GM18909 (cell line): ENCODE data around the gene SERBP1.
"Not testable (repeated sequence)": the region's sequence is repeated elsewhere in the genome, so short reads cannot be mapped to it uniquely, and the experiment has no call there.

Experiments
- ATAC-seq: cut with Tn5 transposase; IDR thresholded peaks from one replicate; pipeline ENCODE4 v1.9.1; 2021; ENCODE audit warnings: mild to moderate bottlenecking; ENCODE audit not compliant: unreplicated experiment, poor library complexity

The SERBP1 gene

DNA sequence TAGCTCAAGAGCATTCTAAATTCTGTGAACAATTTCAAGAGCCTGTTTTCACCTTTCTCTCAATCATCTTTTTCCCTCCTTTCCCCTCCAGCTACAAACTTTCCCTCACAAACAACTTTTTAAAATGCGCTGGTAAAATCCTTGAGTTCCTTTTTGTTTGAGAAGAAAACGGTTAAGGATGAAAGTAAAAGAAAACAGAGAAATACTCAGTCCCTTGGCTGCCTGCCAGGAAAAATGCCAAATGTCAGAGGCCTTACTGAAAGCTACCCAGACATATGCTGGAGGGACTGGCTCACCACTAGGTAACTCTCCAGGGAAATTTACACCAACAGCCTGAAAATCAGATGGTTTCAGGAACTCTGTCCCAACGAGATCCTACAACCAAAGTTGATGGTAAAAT, 11.0 kb upstream of the SERBP1 start:
- ATAC-seq: peak; percentile 69

DNA sequence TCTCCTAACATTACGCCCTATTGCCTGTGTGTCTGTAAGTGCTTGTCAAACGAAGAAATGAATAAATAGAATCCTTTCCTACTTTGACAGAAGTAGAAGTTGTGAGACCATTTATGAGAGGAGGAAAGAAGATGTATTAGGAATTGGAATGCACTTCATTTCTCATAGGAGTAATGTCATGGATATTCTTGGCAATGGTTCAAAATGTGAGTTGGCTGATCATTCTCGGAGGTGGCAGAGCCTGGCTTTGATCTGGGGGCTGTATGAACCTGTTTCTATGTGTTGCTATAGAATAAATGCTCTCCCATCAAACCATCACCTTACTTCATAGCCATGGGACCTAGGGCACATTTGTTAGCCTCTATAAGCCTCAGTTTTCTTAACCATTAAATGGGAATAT, 10.1 kb upstream of the SERBP1 start:
- ATAC-seq: no peak

GRCh38 chr1:67439277-67440029, 9.3 kb upstream of the SERBP1 start:
- ATAC-seq: no peak

DNA sequence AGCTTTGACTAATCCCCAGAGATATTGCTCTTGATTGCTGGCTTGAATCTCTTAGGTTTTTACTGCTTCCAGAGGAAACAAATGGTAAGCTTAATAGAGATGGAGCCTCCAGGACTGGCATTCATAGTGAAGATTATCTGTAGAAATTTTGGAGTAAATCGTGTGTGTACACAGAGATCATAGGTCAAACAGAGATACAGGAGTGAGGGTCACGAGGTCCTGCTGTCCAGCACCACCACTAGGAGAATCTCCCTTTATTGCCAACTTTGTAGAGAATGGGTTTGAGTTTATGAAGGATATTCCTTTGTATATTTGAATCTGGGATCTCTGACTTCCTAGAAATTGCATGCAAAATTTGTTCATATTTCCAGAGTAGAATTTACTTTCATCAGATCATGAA, 7.8 kb upstream of the SERBP1 start:
- ATAC-seq: no peak

GRCh38 chr1:67436511-67437055, 6.4 kb upstream of the SERBP1 start:
- ATAC-seq: no peak

DNA sequence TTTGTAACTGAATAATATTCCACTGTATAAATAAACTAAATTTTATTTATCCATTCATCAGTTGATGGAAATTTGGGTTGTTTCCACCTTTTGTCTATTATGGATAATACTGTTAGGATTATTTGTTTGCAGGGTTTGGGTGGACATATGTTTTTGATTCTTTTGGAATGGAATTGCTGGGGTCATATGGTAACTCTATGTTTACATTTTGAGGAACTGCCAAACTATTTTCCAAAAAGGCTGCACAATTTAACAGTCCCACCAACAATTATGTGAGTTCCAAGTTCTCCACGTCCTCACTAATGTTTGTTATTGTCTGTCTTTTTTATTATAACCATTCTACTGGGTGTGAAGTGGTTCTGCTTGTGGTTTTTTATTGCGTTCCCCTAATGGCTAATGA, 4.3 kb upstream of the SERBP1 start:
- ATAC-seq: no peak

GRCh38 chr1:67433837-67434236, 3.6 kb upstream of the SERBP1 start:
- no peak for ATAC-seq

- no peak for ATAC-seq
These were observed 2.5 kb upstream of the SERBP1 start for GRCh38 chr1:67432745-67433144.

DNA sequence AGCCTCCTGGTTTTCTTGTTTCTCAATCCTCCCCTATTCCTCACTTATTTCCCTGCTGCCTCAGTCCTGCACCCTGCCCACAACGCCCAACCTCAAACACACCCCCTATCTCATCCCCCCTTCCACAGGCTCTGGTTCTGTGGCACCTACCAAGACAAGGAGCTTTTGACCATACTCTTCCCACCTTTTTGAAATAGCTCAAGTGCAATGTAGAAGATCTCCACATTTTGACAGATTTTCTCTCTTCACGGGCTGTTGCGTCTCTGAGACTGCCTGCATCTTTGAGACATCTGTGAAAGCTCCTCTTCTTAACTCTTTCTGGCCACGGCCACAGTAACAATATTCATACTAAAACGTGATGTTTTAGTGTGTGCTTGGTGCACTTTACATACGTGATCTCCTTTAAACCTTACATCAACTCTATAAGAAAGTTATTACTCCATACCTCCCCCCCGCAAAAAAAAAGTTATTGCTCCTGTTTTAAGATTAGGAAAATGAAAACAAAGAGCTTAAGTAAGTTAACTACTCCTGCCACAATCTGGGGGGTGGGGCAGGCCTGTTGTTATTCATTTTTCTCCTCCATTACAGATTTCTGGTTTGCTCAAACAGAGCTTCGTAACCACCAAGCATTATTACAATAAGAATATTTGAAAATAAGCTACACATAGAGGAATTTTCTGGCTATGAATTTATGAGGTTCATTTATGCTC, 1.8 kb upstream of the SERBP1 start:
- ATAC-seq: no peak

- no peak for ATAC-seq
These were observed 1.1 kb upstream of the SERBP1 start for GRCh38 chr1:67431156-67431765.

- ATAC-seq: peak; percentile 4
These were observed 459 bp downstream of the SERBP1 start for GRCh38 chr1:67429528-67430357.

- ATAC-seq: no peak
These were observed 1.1 kb downstream of the SERBP1 start for GRCh38 chr1:67429011-67429527.

DNA sequence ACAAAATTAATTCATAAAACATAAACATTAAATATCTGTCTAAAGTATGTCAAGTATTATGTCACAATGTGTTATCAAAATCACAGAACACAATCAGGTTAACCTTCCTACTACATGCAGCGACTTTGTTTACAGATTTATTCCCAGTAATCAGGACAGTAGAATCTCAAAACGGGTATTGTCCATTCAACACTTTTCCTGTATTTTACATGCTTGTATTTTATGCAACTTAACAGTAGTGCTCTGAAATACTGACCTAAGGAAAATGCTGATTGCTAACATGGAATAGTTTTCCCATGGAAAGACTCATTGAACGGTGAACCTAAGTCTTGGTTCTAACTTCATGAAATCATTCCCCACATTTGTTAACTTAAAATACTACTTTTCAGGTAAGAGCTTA, 2.3 kb downstream of the SERBP1 start:
- ATAC-seq: no peak

- no peak for ATAC-seq
These were observed 2.7 kb downstream of the SERBP1 start for GRCh38 chr1:67427465-67427864.

DNA sequence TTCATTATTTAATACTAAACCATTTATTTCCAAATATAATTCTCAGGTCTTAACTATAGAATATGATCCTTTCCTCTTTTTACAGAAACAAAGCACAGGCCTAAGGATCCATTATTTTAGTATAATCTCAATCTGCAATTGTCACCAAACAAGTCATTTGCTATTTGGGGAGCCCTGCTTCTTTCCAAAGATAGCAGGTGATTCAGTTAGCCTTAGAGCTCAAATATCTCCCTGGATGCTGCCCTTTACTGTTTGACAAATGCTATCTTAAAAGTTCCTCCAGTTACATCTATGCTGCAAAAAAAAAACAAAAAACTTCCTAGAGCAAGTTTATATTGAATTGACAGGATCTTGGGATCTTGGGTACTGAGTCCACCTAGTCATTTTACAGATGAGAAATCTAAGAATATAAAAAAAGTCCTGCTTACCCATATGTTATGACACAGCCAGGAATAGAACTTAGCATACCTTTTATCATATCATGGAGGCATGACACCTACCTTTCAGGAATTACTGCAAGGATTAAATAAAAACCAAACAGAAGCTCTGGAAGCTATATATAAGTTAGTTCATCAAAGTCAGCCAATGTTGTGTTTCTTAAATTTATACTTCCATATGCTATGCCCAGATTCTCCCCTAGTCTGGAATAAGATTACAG, 9.2 kb downstream of the SERBP1 start:
- no peak for ATAC-seq

DNA sequence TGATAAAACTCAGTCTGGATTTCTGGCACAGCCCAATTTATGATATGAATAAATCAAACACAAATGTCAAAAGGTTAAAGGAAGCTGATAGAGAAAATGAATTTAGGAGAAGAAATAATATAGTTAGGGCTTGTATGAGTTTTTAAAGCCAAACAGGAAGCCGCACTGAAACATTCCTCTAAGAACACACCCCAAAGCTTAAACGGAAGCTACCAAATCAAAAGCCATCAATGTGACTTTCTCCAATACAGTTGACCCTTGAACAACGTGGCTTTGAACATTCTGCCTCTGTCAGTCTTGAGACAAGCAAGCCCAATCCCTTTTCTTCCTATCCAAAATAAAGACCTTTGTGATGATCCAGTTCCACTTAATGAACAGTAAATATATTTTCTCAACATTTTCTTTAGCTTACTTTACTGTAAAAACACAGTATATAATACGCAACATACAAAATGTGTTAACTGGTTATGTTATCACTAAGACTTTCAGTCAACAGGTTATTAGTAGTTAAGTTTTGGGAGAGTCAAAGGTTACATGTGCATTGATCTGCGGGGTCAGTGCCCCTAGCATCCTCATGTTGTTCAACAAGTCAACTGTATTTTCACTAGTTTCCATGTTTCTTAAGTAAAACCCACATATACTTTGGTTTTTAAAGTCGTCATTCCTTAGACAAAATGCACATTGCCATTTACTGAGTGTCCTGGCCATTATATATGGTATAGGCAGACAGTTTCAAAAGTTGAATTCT, 11.2 kb downstream of the SERBP1 start:
- no peak for ATAC-seq

DNA sequence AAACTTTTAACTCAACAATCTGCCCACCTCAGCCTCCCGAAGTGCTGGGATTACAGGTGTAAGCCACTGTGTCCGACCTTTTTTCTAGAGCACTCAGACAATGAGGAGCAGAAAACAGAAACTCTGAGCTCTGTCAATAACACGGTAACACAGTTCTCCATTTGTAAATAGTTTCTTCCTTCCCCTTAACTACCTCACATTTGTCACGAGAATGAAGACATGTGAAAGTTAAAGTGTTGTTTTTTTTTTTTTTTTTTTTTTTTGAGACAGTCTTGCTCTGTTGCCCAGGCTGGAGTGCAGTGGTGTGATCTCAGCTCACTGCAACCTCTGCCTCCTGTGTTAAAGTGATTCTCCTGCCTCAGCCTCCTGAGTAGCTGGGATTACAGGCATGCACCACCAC, 12.5 kb downstream of the SERBP1 start:
- ATAC-seq: not testable (repeated sequence)

DNA sequence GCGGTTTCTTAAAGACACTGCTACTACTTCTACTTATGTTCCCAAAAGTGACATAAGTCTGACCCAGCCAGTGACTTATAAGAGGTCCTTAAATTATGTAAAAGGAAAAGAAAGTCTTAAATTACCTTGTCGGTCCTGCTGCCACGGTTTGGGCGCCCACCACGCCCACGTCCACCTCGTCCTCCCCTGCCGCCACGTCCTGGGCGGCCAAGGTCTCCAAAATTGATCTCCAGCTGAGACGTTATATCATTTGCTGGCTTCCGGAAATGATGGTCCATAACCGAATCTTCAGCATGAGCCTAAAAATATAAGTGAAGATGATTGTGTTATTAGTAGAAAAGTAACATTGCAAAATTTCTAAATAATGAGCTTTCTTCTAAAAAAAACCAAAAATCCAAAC, 15.2 kb downstream of the SERBP1 start:
- ATAC-seq: no peak

- no peak for ATAC-seq
These were observed 15.6 kb downstream of the SERBP1 start for GRCh38 chr1:67414574-67414973.
